Lung (tissue), 12 donors: ENCODE measurements around the gene CBX7. TPM values are rescaled to one million over a fixed set of nuclear protein-coding genes. Genes with fewer than 3 reads are reported as not detected.

Source experiments
- ATAC-seq: fragments of 200-7000 bp; cut with Tn5 transposase; one replicate; pipeline ENCODE4 v1.9.1; 2020; ENCODE audit warnings: moderate number of reproducible peaks; ENCODE audit not compliant: insufficient read depth, low FRiP score
- DNase-seq, 3 donors: peaks; one replicate each; pipeline ENCODE4 v3.0.0-alpha.2; 2013 to 2017
- H3K27ac ChIP-seq, 2 donors: one replicate each; pipeline ENCODE4 v1.5.1; 2013; ENCODE audit warnings: mild to moderate bottlenecking in 2 of 2, moderate library complexity in 2 of 2, control low read depth in 1 of 2, inconsistent platforms in 1 of 2, low read depth in 1 of 2, low read length in 1 of 2
- H3K27me3 ChIP-seq, 3 donors: one replicate each; pipeline ENCODE4 v1.5.1; 2013; ENCODE audit warnings: low read length in 2 of 3; ENCODE audit not compliant: control insufficient read depth in 3 of 3, insufficient read depth in 3 of 3
- H3K36me3 ChIP-seq, 4 donors: one replicate each; pipeline ENCODE4 v1.5.1; 2013; ENCODE audit warnings: low read length in 4 of 4, mild to moderate bottlenecking in 1 of 4, moderate library complexity in 1 of 4; ENCODE audit not compliant: control insufficient read depth in 4 of 4, insufficient read depth in 4 of 4
- H3K4me1 ChIP-seq, 5 donors: one replicate each; pipeline ENCODE4 v1.5.1; 2013; ENCODE audit warnings: low read length in 5 of 5, mild to moderate bottlenecking in 2 of 5, moderate library complexity in 1 of 5; ENCODE audit not compliant: control insufficient read depth in 5 of 5, insufficient read depth in 5 of 5
- H3K4me3 ChIP-seq: one replicate; pipeline ENCODE4 v1.5.1; 2013; ENCODE audit warnings: mild to moderate bottlenecking, control low read depth, moderate library complexity
- H3K9ac ChIP-seq, 2 donors: one replicate each; pipeline ENCODE4 v1.5.1; 2013; ENCODE audit warnings: low read length in 2 of 2, control low read depth in 1 of 2; ENCODE audit not compliant: insufficient read depth in 1 of 2
- H3K9me3 ChIP-seq, 4 donors: one replicate each; pipeline ENCODE4 v1.5.1; 2013; ENCODE audit warnings: low read length in 3 of 4, mild to moderate bottlenecking in 1 of 4, moderate library complexity in 1 of 4; ENCODE audit not compliant: control insufficient read depth in 4 of 4, insufficient read depth in 3 of 4
- CTCF ChIP-seq: IDR thresholded peaks from 2 replicates; pipeline ENCODE4 v1.5.1; 2012; ENCODE audit warnings: mild to moderate bottlenecking; ENCODE audit errors: control extremely low read depth, extremely low read depth
- WGBS, 2 donors: extraction: QIAGEN DNeasy Blood & Tissue Kit; methylation state at CpG; one replicate each; pipeline ENCODE4 v1.1.7; 2013; 5-methylcytosine and 5-hydroxymethylcytosine counted together
- polyA plus RNA-seq, 2 donors: library from polyadenylated mRNA; stranded (reverse); fragments of 200-250 nt; gene quantifications; one replicate each; pipeline ENCODE4 v1.2.1, GENCODE V29; 2013
- total RNA-seq, 2 donors: library from RNA; depleted of rRNA in 1 of 2; stranded (reverse); fragments of >200 nt in 1 of 2; gene quantifications; one replicate each; pipeline ENCODE4 v1.2.1, GENCODE V29; 2014 to 2021
- donor health status: control.
- donor health status: control.
- donor health status: Bipolar disorder and iron deficiency.
- donor health status: healthy.
- donor health status: DM: yes; HTN: yes; CAD: no.

The CBX7 gene
- total and polyA plus RNA-seq, 4 donors = 18.1 to 27.8 (median 20.9) TPM

- Histone ChIP-seq H3K9me3 (no peaks in the 10 kb centered on the region), H3K9ac (no peak overlapping the region), H3K4me3 (no peak overlapping the region), H3K27me3 (no peaks in the 10 kb centered on the region), H3K27ac (no peak overlapping the region), H3K4me1 (no peaks in the 10 kb centered on the region), H3K36me3 (no peaks in the 10 kb centered on the region)
- TF ChIP-seq CTCF = no peak
- DNase-seq = no peak
- WGBS, 2 donors = 87 to 96% methylated on average over 5 of the region's 5 CpGs
- no peak for ATAC-seq
Measured at GRCh38 chr22:39088685-39089032, 63.8 kb downstream of the CBX7 start.

DNA sequence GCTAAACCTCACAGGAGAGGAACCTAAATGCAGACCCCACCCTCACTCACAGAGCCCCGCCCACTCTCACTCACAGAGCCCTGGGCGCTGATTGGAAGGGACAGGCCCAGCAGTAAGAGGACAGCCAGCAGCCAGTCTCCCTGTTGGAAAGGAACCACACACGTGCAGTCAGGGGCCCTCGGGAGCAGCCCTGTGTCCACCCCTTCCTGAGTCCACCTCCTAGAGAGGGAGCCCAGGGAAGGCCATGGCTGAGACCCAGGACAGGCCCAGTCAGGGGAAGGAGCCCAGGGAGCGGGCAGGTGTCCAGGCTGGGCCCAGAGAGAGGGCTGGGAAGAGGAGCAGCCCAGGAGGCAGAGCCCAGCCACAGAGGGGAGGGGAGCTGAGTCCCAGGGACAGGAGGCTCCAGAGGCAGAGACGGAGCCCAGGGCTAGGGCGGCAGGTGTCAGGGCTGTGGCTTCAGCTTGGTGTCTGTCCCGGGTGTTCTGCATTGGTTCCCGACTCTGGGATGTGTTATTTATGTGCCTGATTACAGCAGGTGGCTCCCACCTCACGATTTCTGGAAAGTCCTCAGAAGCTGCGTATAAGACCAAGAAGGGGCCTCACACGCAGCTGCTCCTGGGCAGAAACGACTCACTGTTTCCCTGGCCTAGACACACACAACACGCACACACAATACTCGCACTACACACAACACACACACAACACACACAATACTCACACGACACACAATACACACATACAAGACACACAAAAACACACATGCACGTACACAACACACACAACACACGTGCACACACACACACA, 64.4 kb downstream of the CBX7 start:
- no peak for TF ChIP-seq CTCF
- Histone ChIP-seq H3K27ac (no peak overlapping the region), H3K27me3 (no peaks in the 10 kb centered on the region), H3K36me3 (no peaks in the 10 kb centered on the region), H3K4me1 (no peaks in the 10 kb centered on the region), H3K9ac (no peak overlapping the region), H3K9me3 (no peaks in the 10 kb centered on the region), H3K4me3 (no peak overlapping the region)
- 59 to 76% methylated on average over 18 of the region's 18 CpGs for WGBS, 2 donors
- no peak for DNase-seq
- ATAC-seq = no peak

- 93% methylated on average over 6 of the region's 6 CpGs for WGBS, 2 donors
Measured at GRCh38 chr22:39087098-39087497, 65.4 kb downstream of the CBX7 start.

More at GRCh38 chr22:39087098-39087497, 65.4 kb downstream of the CBX7 start:
- Histone ChIP-seq H3K4me1 (no peaks in the 10 kb centered on the region), H3K4me3 (no peak overlapping the region), H3K27me3 (no peaks in the 10 kb centered on the region), H3K27ac (no peak overlapping the region), H3K36me3 (no peaks in the 10 kb centered on the region), H3K9ac (no peak overlapping the region), H3K9me3 (no peaks in the 10 kb centered on the region)
- ATAC-seq (no peak), DNase-seq (no peak)
- TF ChIP-seq CTCF = no peak
